Measurements from ENCODE around the gene EYS.

Gene EYS

GRCh38 chr6:64803470-64804166 lies 903.4 kb downstream of the EYS start:
- DNase-seq = no peak

DNA sequence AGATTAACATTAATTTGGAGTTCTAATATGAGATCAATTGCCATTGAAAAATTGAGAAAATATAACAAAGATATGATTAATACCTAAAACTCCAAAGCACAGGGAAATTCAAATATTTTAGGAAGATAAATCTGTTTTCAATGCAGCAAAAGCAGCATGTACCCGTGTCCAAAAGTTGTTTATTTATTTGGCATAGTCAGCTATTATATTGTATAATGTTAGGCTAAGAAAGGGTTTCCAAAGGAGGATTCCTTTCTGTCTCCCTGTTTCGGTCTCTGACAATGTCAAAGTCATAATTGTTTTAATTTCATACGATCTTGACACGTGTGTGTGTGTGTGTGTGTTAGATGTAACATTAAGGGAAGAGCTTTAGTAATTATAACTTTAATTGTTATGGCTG lies 914.5 kb downstream of the EYS start:
- no peak for DNase-seq

DNA sequence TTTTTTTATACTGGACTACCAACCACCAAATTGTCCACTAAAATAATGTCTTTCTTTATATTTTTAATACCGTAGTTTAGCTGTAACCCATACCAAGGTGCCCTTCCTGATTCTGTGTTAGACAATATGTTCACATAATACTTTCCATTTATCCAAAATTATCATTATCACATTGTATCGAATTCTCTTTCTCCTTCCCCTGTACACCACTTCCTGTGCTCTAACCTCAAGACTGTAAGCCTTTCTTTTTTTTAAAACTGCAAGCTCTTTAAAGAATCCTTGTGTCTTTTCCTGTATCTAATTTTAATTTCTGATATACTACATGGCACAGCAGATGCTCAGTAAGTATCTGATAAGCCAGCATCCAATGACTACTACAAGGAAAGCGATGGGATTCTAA lies 917.5 kb downstream of the EYS start:
- DNase-seq = no peak

GRCh38 chr6:64786736-64787135 lies 920.3 kb downstream of the EYS start:
- DNase-seq = no peak

- DNase-seq = no peak
Measured at GRCh38 chr6:64782877-64783276, 924.1 kb downstream of the EYS start.

GRCh38 chr6:64777941-64778785 lies 928.9 kb downstream of the EYS start:
- no peak for DNase-seq

GRCh38 chr6:64776359-64776758 lies 930.7 kb downstream of the EYS start:
- DNase-seq = no peak

DNA sequence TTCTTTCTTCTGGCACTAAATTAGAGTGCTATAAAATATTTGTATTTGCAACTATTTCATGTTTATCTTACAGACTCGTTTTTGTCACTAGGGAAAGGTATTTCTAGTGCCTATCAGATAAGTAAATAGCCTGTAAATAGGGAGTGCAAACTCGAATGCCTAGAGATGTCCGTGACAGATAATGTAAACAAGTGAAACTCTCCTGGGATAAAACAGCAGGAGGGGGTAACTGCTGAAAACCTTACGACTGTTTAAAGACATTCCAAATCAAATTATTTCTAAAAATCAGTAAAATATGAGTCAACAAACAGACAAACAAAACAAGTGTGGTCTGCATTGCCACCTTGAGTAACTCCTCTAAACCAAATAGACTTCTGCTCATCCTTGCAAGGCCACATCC lies 932.1 kb downstream of the EYS start:
- no peak for DNase-seq

DNA sequence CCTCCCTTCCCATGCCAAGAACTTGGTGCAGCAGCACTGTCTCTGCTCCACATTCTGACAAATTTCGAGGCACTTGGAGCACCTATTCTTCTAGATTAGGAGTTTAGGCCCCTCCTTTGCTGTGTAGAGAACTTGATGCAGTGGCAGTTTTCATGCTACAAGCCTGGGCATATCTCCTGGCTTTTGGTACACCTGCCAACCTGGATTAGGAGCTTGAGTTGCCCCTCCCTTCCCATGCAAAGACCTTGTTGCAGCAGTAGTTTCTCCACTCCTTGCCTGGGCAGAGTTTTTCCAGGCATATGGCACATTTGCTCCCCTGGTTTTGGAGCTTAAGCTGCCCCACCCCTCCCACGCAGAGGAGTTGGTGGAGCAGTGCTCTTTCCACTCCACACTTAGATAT lies 956.1 kb downstream of the EYS start:
- no peak for DNase-seq

DNA sequence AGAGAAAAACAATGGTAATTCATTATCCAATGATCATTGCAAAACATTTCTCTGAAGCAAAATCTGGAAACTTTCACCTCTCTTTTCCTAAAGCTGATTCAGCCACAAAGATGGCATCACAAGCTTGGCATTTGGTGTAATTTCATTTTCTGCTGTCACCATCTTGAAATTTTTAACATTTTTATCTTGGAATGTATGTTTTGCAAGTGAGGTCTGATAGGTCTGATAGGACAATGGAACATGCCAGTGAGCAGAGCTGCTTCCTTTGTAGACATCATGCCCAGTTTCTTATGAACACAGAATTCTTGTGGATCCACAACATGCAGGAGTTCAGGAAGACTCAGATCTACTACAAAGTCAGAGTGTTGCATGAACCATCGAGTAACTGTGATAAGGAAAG lies 969.6 kb downstream of the EYS start:
- no peak for DNase-seq

GRCh38 chr6:64736421-64736950 lies 970.5 kb downstream of the EYS start:
- no peak for DNase-seq

GRCh38 chr6:64733433-64733832 lies 973.6 kb downstream of the EYS start:
- DNase-seq = no peak

DNA sequence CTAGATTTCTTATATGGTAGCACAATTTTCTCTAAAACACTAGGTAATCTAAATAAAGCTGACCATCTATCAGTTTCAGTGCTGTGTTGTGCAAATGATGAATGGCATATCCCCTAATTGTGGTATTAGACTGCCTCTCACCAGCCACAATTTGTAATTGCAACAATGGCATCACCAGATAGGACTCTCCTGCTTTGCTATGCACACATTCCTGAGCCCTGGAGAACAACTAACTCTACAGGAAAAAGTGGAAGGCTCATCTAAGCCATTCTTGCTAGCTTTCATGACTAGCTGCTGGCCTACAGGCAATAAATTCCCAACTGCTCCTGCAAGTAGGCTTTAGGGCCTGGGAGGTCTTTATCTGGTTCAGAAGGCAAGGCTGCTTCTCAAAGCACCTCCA lies 974.1 kb downstream of the EYS start:
- peak in 1 of 2 experiments; percentile 1 for DNase-seq

DNA sequence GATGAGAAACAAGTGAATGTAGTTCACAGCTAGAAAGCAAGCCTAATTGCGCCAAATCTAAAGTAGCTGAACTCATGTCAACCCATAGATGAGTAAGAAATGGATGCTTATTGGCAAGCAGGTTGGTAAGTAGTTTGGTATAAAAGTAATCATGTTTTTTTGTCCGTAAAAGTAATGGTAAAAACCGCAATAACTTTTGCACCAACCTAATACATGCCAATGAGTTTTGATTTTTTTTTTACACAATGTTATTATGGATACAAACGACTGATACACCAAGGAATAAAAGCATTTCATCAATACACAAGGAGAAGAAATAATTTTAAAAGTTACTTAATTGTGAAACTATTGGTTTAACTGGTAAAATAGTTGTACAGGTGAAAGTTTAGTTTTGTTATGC lies 977.5 kb downstream of the EYS start:
- DNase-seq = no peak

GRCh38 chr6:64727075-64727474 lies 980.0 kb downstream of the EYS start:
- no peak for DNase-seq

- no peak for DNase-seq
Measured at GRCh38 chr6:64724091-64724490, 982.9 kb downstream of the EYS start.

- DNase-seq = no peak
Measured at GRCh38 chr6:64723327-64724058, 983.5 kb downstream of the EYS start.

GRCh38 chr6:64721865-64722264 lies 985.2 kb downstream of the EYS start:
- DNase-seq = no peak

DNA sequence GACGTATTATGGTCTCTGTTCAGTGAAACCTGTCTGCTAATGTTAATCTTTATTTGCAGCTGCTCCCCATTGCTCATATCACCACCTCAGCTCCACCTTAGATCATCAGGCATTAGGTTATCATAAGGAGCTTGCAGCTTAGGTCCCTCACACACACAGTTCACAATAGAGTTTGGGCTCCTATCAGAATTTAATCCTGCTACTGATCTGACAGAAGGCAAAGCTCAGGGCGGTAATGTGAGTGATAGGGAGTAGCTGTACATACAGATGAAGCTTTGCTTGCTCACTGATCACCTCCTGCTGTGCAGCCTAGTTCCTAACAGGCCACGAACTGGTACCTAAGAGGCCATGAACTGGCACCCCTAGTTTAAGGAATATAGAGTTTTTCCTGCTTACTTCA lies 989.7 kb downstream of the EYS start:
- no peak for DNase-seq

GRCh38 chr6:64715624-64716023 lies 991.4 kb downstream of the EYS start:
- no peak for DNase-seq

DNA sequence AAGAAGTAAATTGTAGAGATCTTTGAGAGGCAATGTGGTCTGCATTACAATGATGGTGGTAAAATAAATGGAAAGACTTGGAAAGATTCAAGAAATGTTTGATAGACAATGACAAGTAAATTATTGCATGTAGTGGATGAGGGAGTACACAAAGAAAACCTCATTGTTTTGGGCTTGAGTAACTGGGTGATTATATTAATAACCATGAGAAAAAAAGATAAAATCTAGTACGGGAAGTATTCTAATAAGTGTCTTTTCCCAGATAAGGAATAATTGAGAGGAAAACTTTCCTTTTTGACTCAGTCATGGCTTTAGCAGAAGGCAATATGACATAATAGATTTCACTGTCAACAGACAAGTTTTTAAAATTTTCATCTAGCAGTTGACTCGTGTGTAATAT lies 993.0 kb downstream of the EYS start:
- no peak for DNase-seq

GRCh38 chr6:64713175-64713574 lies 993.9 kb downstream of the EYS start:
- DNase-seq = no peak

DNA sequence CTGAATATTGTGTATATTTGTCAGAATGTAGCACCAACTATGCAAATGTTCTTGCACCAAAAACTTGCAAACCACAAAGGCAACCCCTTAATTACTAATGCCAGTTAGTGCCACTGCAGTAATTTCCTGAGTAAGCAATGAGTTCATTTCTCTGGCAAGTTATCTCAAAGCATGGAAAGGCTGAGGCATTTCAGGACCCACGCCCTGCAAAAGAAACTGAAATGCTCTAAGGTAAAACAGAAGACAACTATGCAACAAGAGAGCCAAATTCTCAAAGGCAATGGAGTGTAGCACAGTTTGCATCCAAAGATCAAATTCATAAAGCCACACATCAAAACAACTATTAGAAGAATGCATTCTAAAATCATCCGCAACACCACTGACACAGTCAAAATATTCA lies 994.4 kb downstream of the EYS start:
- DNase-seq = no peak

GRCh38 chr6:64703922-64704321 lies 1003.1 kb downstream of the EYS start:
- DNase-seq = no peak

All from SW 1271 (cell line).